Activated T-cell treated with anti-CD3 and anti-CD28 coated beads, Interleukin-2, amount 50 U/mL, for 24 hours (primary cell): ENCODE data around the gene CEP170.
"Not testable (repeated sequence)": the region's sequence is repeated elsewhere in the genome, so short reads cannot be mapped to it uniquely, and the experiment has no call there.

Source experiments
- DNase-seq: peaks from one replicate; pipeline ENCODE4 v3.0.0-alpha.2; 2020
- H3K27ac Mint-ChIP-seq: 2 replicates; pipeline ENCODE4 v1.8.0; 2020; ENCODE audit warnings: mild to moderate bottlenecking, mixed read lengths
- H3K27me3 Mint-ChIP-seq: 2 replicates; pipeline ENCODE4 v1.8.0; 2020; ENCODE audit warnings: mixed read lengths
- H3K36me3 Mint-ChIP-seq: 2 replicates; pipeline ENCODE4 v1.8.0; 2020; ENCODE audit warnings: low read depth, mixed read lengths
- H3K4me1 Mint-ChIP-seq: 2 replicates; pipeline ENCODE4 v1.8.0; 2020; ENCODE audit warnings: low read depth, mixed read lengths
- H3K4me3 Mint-ChIP-seq: 2 replicates; pipeline ENCODE4 v1.8.0; 2020; ENCODE audit warnings: mild to moderate bottlenecking, moderate library complexity, mixed read lengths
- H3K9me3 Mint-ChIP-seq: 2 replicates; pipeline ENCODE4 v1.8.0; 2020; ENCODE audit warnings: mixed read lengths

The CEP170 gene

GRCh38 chr1:243118601-243119322 is 136.3 kb downstream of the CEP170 start:
- H3K4me1 Mint-ChIP-seq: peaks cover 12% of the 10 kb centered on the region
- H3K27me3 Mint-ChIP-seq, H3K36me3 Mint-ChIP-seq, H3K4me3 Mint-ChIP-seq, H3K9me3 Mint-ChIP-seq, H3K27ac Mint-ChIP-seq, DNase-seq: not testable (repeated sequence)

- not testable (repeated sequence) for H3K4me3 Mint-ChIP-seq, DNase-seq, H3K27ac Mint-ChIP-seq, H3K4me1 Mint-ChIP-seq, H3K36me3 Mint-ChIP-seq, H3K9me3 Mint-ChIP-seq, H3K27me3 Mint-ChIP-seq
Observed at GRCh38 chr1:243116187-243116586, 138.9 kb downstream of the CEP170 start.

DNA sequence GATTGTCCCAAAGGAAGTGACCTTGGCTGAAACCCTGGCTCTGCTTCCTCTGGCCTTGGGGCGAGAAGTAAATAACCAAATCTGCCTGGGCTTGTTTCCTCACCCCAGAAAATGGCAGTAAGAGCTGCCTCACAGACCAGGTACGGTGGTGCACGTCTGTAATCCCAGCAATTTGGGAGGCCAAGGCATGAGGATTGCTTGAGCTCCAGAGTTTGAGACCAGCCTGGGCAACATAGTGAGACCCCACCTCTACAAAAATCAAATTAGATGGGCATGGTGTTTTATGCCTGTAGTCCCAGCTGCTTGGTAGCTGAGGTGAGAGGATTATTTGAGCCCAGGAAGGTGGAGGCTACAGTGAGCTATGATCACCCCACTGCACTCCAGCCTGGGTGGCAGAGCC is 140.3 kb downstream of the CEP170 start:
- H3K4me1 Mint-ChIP-seq, H3K9me3 Mint-ChIP-seq, H3K27me3 Mint-ChIP-seq, H3K27ac Mint-ChIP-seq, DNase-seq, H3K36me3 Mint-ChIP-seq, H3K4me3 Mint-ChIP-seq: not testable (repeated sequence)

- not testable (repeated sequence) for H3K36me3 Mint-ChIP-seq, H3K4me3 Mint-ChIP-seq, H3K4me1 Mint-ChIP-seq, DNase-seq, H3K27me3 Mint-ChIP-seq, H3K9me3 Mint-ChIP-seq, H3K27ac Mint-ChIP-seq
Observed at GRCh38 chr1:243114059-243114713, 140.9 kb downstream of the CEP170 start.

DNA sequence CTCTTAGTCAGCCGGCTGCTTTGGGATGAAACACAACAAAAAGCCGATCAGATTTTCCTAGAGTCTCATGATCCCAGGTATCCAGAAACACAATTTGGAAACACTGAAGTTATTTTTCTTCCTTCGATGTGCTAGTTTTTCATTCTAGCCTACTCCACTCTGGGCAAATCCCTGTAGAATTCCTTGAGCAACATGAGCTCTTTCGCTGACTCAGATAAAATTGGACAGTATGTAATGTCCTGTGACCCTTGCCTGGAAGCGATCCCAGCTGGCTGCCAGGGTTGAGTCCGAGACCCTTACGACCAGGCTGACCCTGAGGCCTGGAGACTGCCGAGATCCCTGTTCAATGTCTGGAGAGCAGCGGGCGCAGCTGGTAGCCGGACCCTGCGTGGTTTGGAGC is 147.9 kb downstream of the CEP170 start:
- not testable (repeated sequence) for H3K4me1 Mint-ChIP-seq

DNA sequence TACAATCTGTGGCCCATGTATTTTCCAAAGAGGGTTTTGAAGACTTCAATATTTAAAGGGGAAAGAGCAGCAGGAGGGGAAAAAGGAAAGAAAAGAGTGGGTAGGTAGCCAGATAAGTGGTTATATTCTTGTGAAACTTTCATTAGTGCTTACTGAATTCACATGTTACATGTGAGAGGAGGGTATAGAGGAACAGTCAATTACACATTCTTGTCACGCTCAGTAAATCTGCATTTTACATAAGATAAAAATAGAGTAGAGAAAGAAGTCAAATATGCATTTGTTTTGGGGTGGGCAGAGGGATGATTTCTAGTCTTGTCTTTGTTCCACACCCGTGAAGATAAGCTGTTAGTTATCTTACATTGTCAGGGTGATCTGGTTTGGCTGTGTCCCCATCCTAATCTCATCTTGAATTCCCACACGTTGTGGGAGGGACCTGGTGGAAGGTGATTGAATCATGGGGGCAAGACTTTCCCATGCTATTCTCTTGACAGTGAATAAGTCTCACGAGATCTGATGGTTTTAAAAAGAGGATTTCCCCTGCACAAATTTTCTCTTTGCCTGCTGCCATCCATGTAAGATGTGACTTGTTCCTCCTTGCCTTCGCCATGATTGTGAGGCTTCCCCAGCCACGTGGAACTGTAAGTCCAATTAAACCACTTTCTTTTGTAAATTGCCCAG is 149.3 kb downstream of the CEP170 start:
- H3K27ac Mint-ChIP-seq, H3K4me3 Mint-ChIP-seq, H3K36me3 Mint-ChIP-seq, H3K9me3 Mint-ChIP-seq, H3K4me1 Mint-ChIP-seq, DNase-seq: not testable (repeated sequence)
- peaks cover 10% of the 10 kb centered on the region for H3K27me3 Mint-ChIP-seq

More for the DNA sequence above, 147.9 kb downstream of the CEP170 start:
- H3K36me3 Mint-ChIP-seq, H3K9me3 Mint-ChIP-seq, H3K27ac Mint-ChIP-seq, DNase-seq, H3K4me3 Mint-ChIP-seq, H3K27me3 Mint-ChIP-seq: not testable (repeated sequence)

- not testable (repeated sequence) for H3K36me3 Mint-ChIP-seq, H3K4me3 Mint-ChIP-seq, H3K9me3 Mint-ChIP-seq, DNase-seq, H3K27ac Mint-ChIP-seq, H3K4me1 Mint-ChIP-seq
- H3K27me3 Mint-ChIP-seq: peaks cover 10% of the 10 kb centered on the region
Observed at GRCh38 chr1:243105104-243105503, 150.0 kb downstream of the CEP170 start.

GRCh38 chr1:243104452-243104851 is 150.6 kb downstream of the CEP170 start:
- H3K9me3 Mint-ChIP-seq, H3K27ac Mint-ChIP-seq, H3K4me3 Mint-ChIP-seq, H3K4me1 Mint-ChIP-seq, DNase-seq, H3K36me3 Mint-ChIP-seq, H3K27me3 Mint-ChIP-seq: not testable (repeated sequence)

- DNase-seq: peak; percentile 83
- H3K4me1 Mint-ChIP-seq, H3K36me3 Mint-ChIP-seq, H3K27me3 Mint-ChIP-seq, H3K9me3 Mint-ChIP-seq: not testable (repeated sequence)
- Mint-ChIP-seq H3K27ac (peak overlapping the region; percentile 91), H3K4me3 (peak overlapping the region; percentile 86)
Observed at GRCh38 chr1:243101551-243102050, 153.5 kb downstream of the CEP170 start.

GRCh38 chr1:243087368-243087767 is 167.7 kb downstream of the CEP170 start:
- DNase-seq, H3K4me1 Mint-ChIP-seq, H3K4me3 Mint-ChIP-seq, H3K36me3 Mint-ChIP-seq, H3K27ac Mint-ChIP-seq, H3K9me3 Mint-ChIP-seq, H3K27me3 Mint-ChIP-seq: not testable (repeated sequence)
